ENCODE results near the gene PIGU. TPM values are rescaled to one million over a fixed set of nuclear protein-coding genes. Genes with fewer than 3 reads are reported as not detected.
"Not testable (repeated sequence)": the region's sequence is repeated elsewhere in the genome, so short reads cannot be mapped to it uniquely, and the experiment has no call there.

PIGU gene
- polyA plus RNA-seq, 1 of the 3 experiments (the other 2 are of a cell fraction) = 40.3 TPM

- no peak for TF ChIP-seq MXI1 (IDR thresholded peaks at IDR 0.05; ENCODE audit: low read depth, low read length)
- no peak for TF ChIP-seq ELF1 (IDR thresholded peaks at IDR 0.05)
- TF ChIP-seq RXRA (IDR thresholded peaks at IDR 0.05; ENCODE audit: borderline replicate concordance, low read depth) = no peak
- TF ChIP-seq NRF1 (IDR thresholded peaks at IDR 0.05; ENCODE audit: low read depth, low read length) = no peak
- no peak for TF ChIP-seq PBX3 (IDR thresholded peaks at IDR 0.05)
- no peak for TF ChIP-seq RFX5 (IDR thresholded peaks at IDR 0.05; ENCODE audit: low read length)
- TF ChIP-seq RAD21 (IDR thresholded peaks at IDR 0.05; ENCODE audit: low read length) = no peak
Measured at GRCh38 chr20:34621036-34621343, 55.9 kb downstream of the PIGU start (continued).

GRCh38 chr20:34618676-34619075, 58.2 kb downstream of the PIGU start:
- no peak for TF ChIP-seq POLR2AphosphoS5 (IDR thresholded peaks at IDR 0.05; ENCODE audit: low read depth, low read length)
- no peak for TF ChIP-seq GABPA (IDR thresholded peaks at IDR 0.05; ENCODE audit: low read depth)
- TF ChIP-seq SIN3A (IDR thresholded peaks at IDR 0.05; ENCODE audit: borderline replicate concordance, low read depth, low read length) = no peak
- TF ChIP-seq NFIC (IDR thresholded peaks at IDR 0.05; ENCODE audit: borderline replicate concordance) = no peak
- no peak overlapping the region for H3K4me2 ChIP-seq
- no peaks in the 10 kb centered on the region for H3K4me1 ChIP-seq (ENCODE audit: control insufficient read depth in 1 of 2, insufficient read depth in 2 of 2, low read depth in 1 of 2, low read length in 1 of 2)
- no peak overlapping the region for H3K4me3 ChIP-seq (ENCODE audit: low read depth in 2 of 2, low read length in 1 of 2)
- no peak overlapping the region for H3K27ac ChIP-seq (ENCODE audit: low read depth in 2 of 2, low read length in 1 of 2)
- no peaks in the 10 kb centered on the region for H3K27me3 ChIP-seq (ENCODE audit: insufficient read depth)
- H2AFZ ChIP-seq (ENCODE audit: low read depth) = no peak overlapping the region
- POLR2A ChIA-PET = no interaction called here
- no peaks in the 10 kb centered on the region for H3K9me3 ChIP-seq
- DNase-seq = no peak
- WGBS (ENCODE audit: low lambda C conversion rate) = 95% methylated on average over 2 of the region's 2 CpGs
- CTCF ChIA-PET = no interaction called here
- no peak overlapping the region for H3K9ac ChIP-seq
- no peaks in the 10 kb centered on the region for H3K9me2 ChIP-seq
- no peaks in the 10 kb centered on the region for H3F3A ChIP-seq (replicated peaks; ENCODE audit: insufficient read depth)
- H3K36me3 ChIP-seq (replicated peaks in 1 of 2; ENCODE audit: control insufficient read depth in 1 of 2, insufficient read depth in 2 of 2, low read length in 1 of 2) = peaks cover 5 to 13% of the 10 kb centered on the region in 2 experiments
- H3K79me2 ChIP-seq (ENCODE audit: insufficient read depth) = no peaks in the 10 kb centered on the region
- H4K20me1 ChIP-seq (ENCODE audit: insufficient read depth) = no peaks in the 10 kb centered on the region

GRCh38 chr20:34616913-34617312, 60.0 kb downstream of the PIGU start:
- WGBS (ENCODE audit: low lambda C conversion rate) = 88% methylated on average over 2 of the region's 8 CpGs
- H3F3A ChIP-seq (replicated peaks; ENCODE audit: insufficient read depth); H3K27ac ChIP-seq (ENCODE audit: low read depth in 2 of 2, low read length in 1 of 2); H3K79me2 ChIP-seq (ENCODE audit: insufficient read depth); H3K4me2 ChIP-seq; H3K9me2 ChIP-seq; H3K4me1 ChIP-seq (ENCODE audit: control insufficient read depth in 1 of 2, insufficient read depth in 2 of 2, low read depth in 1 of 2, low read length in 1 of 2); H3K4me3 ChIP-seq (ENCODE audit: low read depth in 2 of 2, low read length in 1 of 2); H3K9me3 ChIP-seq; POLR2A ChIA-PET; H2AFZ ChIP-seq (ENCODE audit: low read depth); H3K9ac ChIP-seq; H4K20me1 ChIP-seq (ENCODE audit: insufficient read depth); DNase-seq; H3K27me3 ChIP-seq (ENCODE audit: insufficient read depth); CTCF ChIA-PET: not testable (repeated sequence)
- H3K36me3 ChIP-seq (replicated peaks in 1 of 2; ENCODE audit: control insufficient read depth in 1 of 2, insufficient read depth in 2 of 2, low read length in 1 of 2) = peaks cover 5 to 19% of the 10 kb centered on the region in 2 experiments

GRCh38 chr20:34615477-34615876, 61.4 kb downstream of the PIGU start:
- Histone ChIP-seq H4K20me1 (ENCODE audit: insufficient read depth) (no peaks in the 10 kb centered on the region), H2AFZ (ENCODE audit: low read depth) (no peak overlapping the region), H3K27ac (ENCODE audit: low read depth in 2 of 2, low read length in 1 of 2) (no peak overlapping the region), H3K4me3 (ENCODE audit: low read depth in 2 of 2, low read length in 1 of 2) (no peak overlapping the region), H3K4me2 (no peak overlapping the region), H3K36me3 (replicated peaks in 1 of 2; ENCODE audit: control insufficient read depth in 1 of 2, insufficient read depth in 2 of 2, low read length in 1 of 2) (peaks cover 5 to 15% of the 10 kb centered on the region in 2 experiments), H3K9me2 (no peaks in the 10 kb centered on the region), H3K9me3 (no peaks in the 10 kb centered on the region), H3F3A (replicated peaks; ENCODE audit: insufficient read depth) (no peaks in the 10 kb centered on the region), H3K27me3 (ENCODE audit: insufficient read depth) (no peaks in the 10 kb centered on the region), H3K9ac (no peak overlapping the region), H3K4me1 (ENCODE audit: control insufficient read depth in 1 of 2, insufficient read depth in 2 of 2, low read depth in 1 of 2, low read length in 1 of 2) (no peaks in the 10 kb centered on the region), H3K79me2 (ENCODE audit: insufficient read depth) (no peaks in the 10 kb centered on the region)
- no peak for DNase-seq
- WGBS (ENCODE audit: low lambda C conversion rate) = 78% methylated on average over 5 of the region's 5 CpGs
- ChIA-PET CTCF (interaction anchor here (0.9 kb wide), 1 partner anchor 8 kb away, joined by 3 read pairs; no protein-coding TSS in a partner anchor), POLR2A (no interaction called here)
- TF ChIP-seq JUND (IDR thresholded peaks at IDR 0.05) (no peak), NRF1 (IDR thresholded peaks at IDR 0.05; ENCODE audit: low read depth, low read length) (no peak), PBX3 (IDR thresholded peaks at IDR 0.05) (no peak), CHD2 (IDR thresholded peaks at IDR 0.05; ENCODE audit: low read length, partially characterized antibody) (no peak), SIN3A (IDR thresholded peaks at IDR 0.05; ENCODE audit: borderline replicate concordance, low read depth, low read length) (no peak), USF2 (IDR thresholded peaks at IDR 0.05; ENCODE audit: borderline replicate concordance, low read depth, low read length) (no peak), FOSL2 (IDR thresholded peaks at IDR 0.05; ENCODE audit: borderline replicate concordance, low read depth) (no peak), YY1 (IDR thresholded peaks at IDR 0.05; ENCODE audit: low read depth) (no peak), IRF3 (IDR thresholded peaks at IDR 0.05; ENCODE audit: low read depth, low read length) (no peak), EZH2phosphoT487 (IDR thresholded peaks at IDR 0.05; ENCODE audit: borderline replicate concordance, low read depth) (no peak), FOXM1 (IDR thresholded peaks at IDR 0.05; ENCODE audit: low read depth) (no peak), NFIC (IDR thresholded peaks at IDR 0.05; ENCODE audit: borderline replicate concordance) (no peak)
